H1 (cell line): ENCODE results near the gene FSCN2. TPM values are rescaled to one million over a fixed set of nuclear protein-coding genes. Genes with fewer than 3 reads are reported as not detected.

Experiments used
- ASH2L ChIP-seq: fragments of 200-600, 300-600 bp; sonication (generic); IDR thresholded peaks from one replicate; pipeline ENCODE4 v1.7.1; 2017; ENCODE audit warnings: low read length
- CBX8 ChIP-seq: fragments of 300-800, 300-1000 bp; sonication (generic); IDR thresholded peaks from 2 replicates; pipeline ENCODE4 v1.7.1; 2016; ENCODE audit warnings: low read depth, low read length, borderline replicate concordance
- CHD1 ChIP-seq: IDR thresholded peaks from 2 replicates; pipeline ENCODE4 v1.6.1; 2012; ENCODE audit warnings: low read depth, low read length, improper control_type of control experiment
- CHD2 ChIP-seq: IDR thresholded peaks from 2 replicates; pipeline ENCODE4 v1.6.1; 2012; ENCODE audit warnings: low read length, improper control_type of control experiment
- CTCF ChIP-seq, 3 experiments: IDR thresholded peaks; 1 replicate in 2 of 3; 2 replicates in 1 of 3; pipeline versions ENCODE4 v1.5.1 to v1.6.1; 2011; ENCODE audit warnings: low read length in 3 of 3, mild to moderate bottlenecking in 3 of 3, inconsistent platforms in 2 of 3, low read depth in 1 of 3, moderate library complexity in 1 of 3; ENCODE audit not compliant: insufficient read depth in 1 of 3; ENCODE audit errors: control extremely low read depth in 1 of 3
- GABPA ChIP-seq: IDR thresholded peaks from 2 replicates; pipeline ENCODE4 v1.6.1; 2011; ENCODE audit warnings: mild to moderate bottlenecking, low read length, moderate library complexity, borderline replicate concordance; ENCODE audit not compliant: insufficient read depth
- HDAC2 ChIP-seq, 2 experiments: fragments of 300-600 bp in 1 of 2; sonication (generic) in 1 of 2; IDR thresholded peaks; 2 replicates each; pipeline ENCODE4 v1.6.1; 2011 to 2012; ENCODE audit warnings: low read depth in 2 of 2, low read length in 2 of 2, mild to moderate bottlenecking in 2 of 2, moderate library complexity in 2 of 2, borderline replicate concordance in 1 of 2, inconsistent platforms in 1 of 2
- KDM5A ChIP-seq: fragments of 200-600 bp; IDR thresholded peaks from 2 replicates; pipeline ENCODE4 v1.7.1; 2012; ENCODE audit warnings: mild to moderate bottlenecking, low read length, inconsistent platforms, mixed read lengths
- MAX ChIP-seq: IDR thresholded peaks from 2 replicates; pipeline ENCODE4 v1.6.1; 2012; ENCODE audit warnings: inconsistent platforms
- NRF1 ChIP-seq: IDR thresholded peaks from 2 replicates; pipeline ENCODE4 v1.6.1; 2011; ENCODE audit warnings: mild to moderate bottlenecking, low read depth, low read length, improper control_type of control experiment
- POU5F1 ChIP-seq: IDR thresholded peaks from 2 replicates; pipeline ENCODE4 v1.6.1; 2011; ENCODE audit warnings: low read depth, mild to moderate bottlenecking, low read length, moderate library complexity
- RBBP5 ChIP-seq: IDR thresholded peaks from 2 replicates; pipeline ENCODE4 v1.7.1; 2012; ENCODE audit warnings: low read depth, mild to moderate bottlenecking, inconsistent platforms, low read length, moderate library complexity, borderline replicate concordance
- SAP30 ChIP-seq: fragments of 300-600 bp; sonication (generic); IDR thresholded peaks from 2 replicates; pipeline ENCODE4 v1.7.1; 2012; ENCODE audit warnings: low read length, moderate library complexity, mild to moderate bottlenecking, inconsistent platforms; ENCODE audit not compliant: insufficient read depth, insufficient replicate concordance
- SIN3A ChIP-seq, 2 experiments: IDR thresholded peaks in 1 of 2; conservative IDR thresholded peaks in 1 of 2; 2 replicates each; pipeline ENCODE4 v1.6.1; 2011 to 2012; ENCODE audit warnings: low read length in 2 of 2, improper control_type of control experiment in 1 of 2, low read depth in 1 of 2, mild to moderate bottlenecking in 1 of 2
- SIX5 ChIP-seq: IDR thresholded peaks from 2 replicates; pipeline ENCODE4 v1.6.1; 2011; ENCODE audit warnings: mild to moderate bottlenecking, low read depth, low read length
- SP1 ChIP-seq: IDR thresholded peaks from 2 replicates; pipeline ENCODE4 v1.6.1; 2011; ENCODE audit warnings: low read depth, low read length
- SUZ12 ChIP-seq: fragments of 200-600 bp; sonication (generic); IDR thresholded peaks from 2 replicates; pipeline ENCODE4 v1.6.1; 2012; ENCODE audit warnings: mild to moderate bottlenecking, inconsistent platforms, low read length, moderate library complexity, mixed read lengths
- TAF1 ChIP-seq: IDR thresholded peaks from 2 replicates; pipeline ENCODE4 v1.6.1; 2011; ENCODE audit warnings: mild to moderate bottlenecking, low read depth, low read length
- ZNF274 ChIP-seq: IDR thresholded peaks from 2 replicates; pipeline ENCODE4 v1.7.0; 2012; ENCODE audit warnings: low read length, borderline replicate concordance; ENCODE audit errors: extremely low read depth
- polyA plus RNA-seq, 7 experiments: library from polyadenylated mRNA; depleted of rRNA in 3 of 7; stranded (reverse) in 5 of 7; unstranded in 2 of 7; fragments of >200 nt in 5 of 7; fragments of 200-250 nt in 2 of 7; gene quantifications; 1 replicate in 5 of 7; 2 replicates in 1 of 7; 4 replicates in 1 of 7; pipeline versions ENCODE4 v1.2.1 to v1.2.3, GENCODE V29; 2011 to 2013; ENCODE audit warnings: missing spikeins in 2 of 7, mixed read lengths in 2 of 7
- total RNA-seq: library from RNA; stranded (reverse); fragmentation: NEBNext Ultra II Directional; extraction: Animal tissue kit (Norgen Biotek cat#: 25700); gene quantifications from 2 replicates; pipeline ENCODE4 v1.2.1, GENCODE V29; 2021

The FSCN2 gene
- total and polyA plus RNA-seq, 2 of the 8 experiments (the other 6 are each of a cell fraction or from before 2014, with no cell fraction given) = 0.18 to 0.30 TPM

DNA sequence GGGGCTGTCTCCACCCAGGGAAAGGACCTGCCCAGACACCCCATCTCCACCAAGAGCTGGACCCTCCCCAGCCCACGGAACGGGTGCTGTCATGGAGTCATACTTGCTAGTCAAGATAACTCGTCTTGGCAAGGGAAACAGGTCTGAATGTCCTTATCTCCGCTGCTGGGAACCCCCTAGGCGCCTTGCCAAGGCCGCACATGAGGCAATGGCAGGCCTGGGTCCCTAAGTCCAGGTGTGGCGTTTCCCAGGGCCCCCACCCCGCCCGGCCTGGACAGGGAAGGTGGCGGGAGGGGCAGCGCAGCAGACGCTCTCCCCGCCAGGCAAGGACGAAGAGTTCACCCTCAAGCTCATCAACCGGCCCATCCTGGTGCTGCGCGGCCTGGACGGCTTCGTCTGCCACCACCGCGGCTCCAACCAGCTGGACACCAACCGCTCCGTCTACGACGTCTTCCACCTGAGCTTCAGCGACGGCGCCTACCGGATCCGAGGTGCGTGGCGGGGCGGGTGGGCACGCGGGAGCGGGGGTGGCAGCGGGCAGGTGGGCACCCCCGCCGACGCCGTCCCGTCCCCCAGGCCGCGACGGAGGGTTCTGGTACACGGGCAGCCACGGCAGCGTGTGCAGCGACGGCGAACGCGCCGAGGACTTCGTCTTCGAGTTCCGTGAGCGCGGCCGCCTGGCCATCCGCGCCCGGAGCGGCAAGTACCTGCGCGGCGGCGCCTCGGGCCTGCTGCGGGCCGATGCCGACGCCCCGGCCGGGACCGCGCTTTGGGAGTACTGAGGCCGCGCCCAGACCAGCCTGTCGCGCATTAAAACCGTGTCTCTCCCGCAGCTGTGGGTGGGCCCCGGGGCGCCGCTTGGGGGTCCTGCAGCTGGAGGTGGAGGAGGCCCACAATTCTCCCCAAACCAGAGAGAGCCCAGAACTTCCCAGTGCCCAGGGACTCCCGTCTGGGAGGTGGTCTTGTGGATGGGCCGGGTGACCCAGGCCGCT is 8.4 kb downstream of the FSCN2 start (continued):
- TF ChIP-seq HDAC2 (IDR thresholded peaks at IDR 0.05; ENCODE audit: borderline replicate concordance in 1 of 2, low read depth in 2 of 2, low read length in 2 of 2) = no peak
- no peak for TF ChIP-seq SIX5
- TF ChIP-seq CHD1 = no peak
- TF ChIP-seq CHD2 = no peak
- no peak for TF ChIP-seq SP1
- TF ChIP-seq TAF1 = 0 out of 2 replicates have a peak, but pooled peaks have one; percentile 15
- no peak for TF ChIP-seq SAP30
- TF ChIP-seq ZNF274 = no peak
- TF ChIP-seq GABPA = peak; percentile 58; the same call in 1 of the 2 replicates
- TF ChIP-seq NRF1 = no peak
- TF ChIP-seq MAX = peak; percentile 87
- no peak for TF ChIP-seq SIN3A (conservative IDR thresholded peaks at IDR 0.05 in 1 of 2, IDR thresholded peaks at IDR 0.05 in 1 of 2; ENCODE audit: low read depth in 1 of 2, low read length in 2 of 2)
- no peak for TF ChIP-seq CBX8
- no peak for TF ChIP-seq POU5F1
- 0 out of 2 replicates have a peak, but pooled peaks have one; percentile 11 for TF ChIP-seq RBBP5
- peak; percentile 48 for TF ChIP-seq SUZ12
- TF ChIP-seq CTCF (IDR thresholded peaks at IDR 0.05; ENCODE audit: control extremely low read depth in 1 of 3, insufficient read depth in 1 of 3, low read depth in 1 of 3, low read length in 3 of 3) = no peak
- TF ChIP-seq ASH2L = peak; percentile 35
- no peak for TF ChIP-seq KDM5A
